K562 (cell line): Measurements from ENCODE around the gene FAM241B. TPM values are rescaled to one million over a fixed set of nuclear protein-coding genes. Genes with fewer than 3 reads are reported as not detected.

ENCODE experiments used
- BDP1 ChIP-seq: IDR thresholded peaks from 3 replicates; pipeline ENCODE4 v1.6.1; 2011; ENCODE audit not compliant: insufficient read length, insufficient read depth
- CBFA2T2 ChIP-seq: fragments of 450-650 bp; conservative IDR thresholded peaks from 2 replicates; pipeline ENCODE4 v1.6.1; 2017; ENCODE audit warnings: mild to moderate bottlenecking
- CBX1 ChIP-seq: sonication (generic); IDR thresholded peaks from 2 replicates; pipeline ENCODE4 v1.6.1; 2016; ENCODE audit warnings: antibody characterized with exemption, low read depth, mild to moderate bottlenecking
- CCNT2 ChIP-seq: IDR thresholded peaks from 2 replicates; pipeline ENCODE4 v1.6.1; 2011; ENCODE audit warnings: borderline replicate concordance, low read depth, mild to moderate bottlenecking, moderate library complexity, mixed read lengths, low read length; ENCODE audit not compliant: insufficient read length; ENCODE audit errors: extremely low read depth
- FOXJ3 ChIP-seq: sonication (generic); formaldehyde crosslinking; IDR thresholded peaks from 2 replicates; pipeline ENCODE4 v1.4.0; 2020; ENCODE audit warnings: mild to moderate bottlenecking, missing genetic modification reagents
- FOXP1 ChIP-seq: sonication (generic); formaldehyde crosslinking; IDR thresholded peaks from 2 replicates; pipeline ENCODE4 v1.8.0; 2022; ENCODE audit warnings: mild to moderate bottlenecking, missing genetic modification reagents
- HOXB6 ChIP-seq: fragments of 250-450 bp; sonication (Bioruptor Pico); IDR thresholded peaks from 2 replicates; pipeline ENCODE4 v1.5.1; 2022; ENCODE audit warnings: mild to moderate bottlenecking, borderline replicate concordance
- JUN ChIP-seq, 2 experiments: sonication (generic) in 1 of 2; formaldehyde crosslinking in 1 of 2; IDR thresholded peaks; 2 replicates each; pipeline versions ENCODE4 v1.6.1 to v1.8.0; 2012 to 2022; ENCODE audit warnings: borderline replicate concordance in 2 of 2, mild to moderate bottlenecking in 2 of 2, improper control_type of control experiment in 1 of 2, low read depth in 1 of 2, low read length in 1 of 2, missing genetic modification reagents in 1 of 2
- MEF2A ChIP-seq: IDR thresholded peaks from 2 replicates; pipeline ENCODE4 v1.6.1; 2011; ENCODE audit warnings: low read depth, mild to moderate bottlenecking, low read length, moderate library complexity; ENCODE audit not compliant: control insufficient read depth
- NFRKB ChIP-seq: fragments of 450-650 bp; IDR thresholded peaks from 2 replicates; pipeline ENCODE4 v1.6.1; 2016; ENCODE audit warnings: low read depth
- PHB ChIP-seq: fragments of 250-450 bp; sonication (Bioruptor Pico); IDR thresholded peaks from 2 replicates; pipeline ENCODE4 v1.5.0; 2021
- RAD21 ChIP-seq, 2 experiments: fragments of 250-450 bp in 1 of 2; fragments of 450-650 bp in 1 of 2; sonication (Bioruptor Pico) in 1 of 2; formaldehyde crosslinking in 1 of 2; IDR thresholded peaks in 1 of 2; conservative IDR thresholded peaks in 1 of 2; 2 replicates each; pipeline versions ENCODE4 v1.4.0 to v1.8.0; 2020 to 2022; ENCODE audit warnings: mild to moderate bottlenecking in 2 of 2, moderate library complexity in 1 of 2
- SMAD3 ChIP-seq: fragments of 450-650 bp; formaldehyde crosslinking; conservative IDR thresholded peaks from 2 replicates; pipeline ENCODE4 v1.4.0; 2020; ENCODE audit warnings: mild to moderate bottlenecking
- SMARCC2 ChIP-seq: fragments of 450-650 bp; IDR thresholded peaks from 2 replicates; pipeline ENCODE4 v1.6.1; 2017; ENCODE audit warnings: antibody characterized with exemption, moderate library complexity, mild to moderate bottlenecking, low read depth
- SMC3 ChIP-seq: conservative IDR thresholded peaks from 2 replicates; pipeline ENCODE4 v1.6.1; 2011; ENCODE audit warnings: low read depth, low read length, improper control_type of control experiment; ENCODE audit not compliant: insufficient read depth
- ZNF217 ChIP-seq: sonication (generic); formaldehyde crosslinking; IDR thresholded peaks from 2 replicates; pipeline ENCODE4 v1.8.0; 2022; ENCODE audit warnings: mild to moderate bottlenecking, missing genetic modification reagents
- ZNF274 ChIP-seq: IDR thresholded peaks from 2 replicates; pipeline ENCODE4 v1.6.1; 2011; ENCODE audit warnings: low read depth, mild to moderate bottlenecking, low read length, moderate library complexity, borderline replicate concordance
- ZNF589 ChIP-seq: fragments of 200-800 bp; sonication (Bioruptor generic); IDR thresholded peaks from 2 replicates; pipeline ENCODE4 v1.6.1; 2016; ENCODE audit warnings: low read depth, missing genetic modification characterization, missing compliant biosample characterization
- polyA plus RNA-seq, 8 experiments: library from polyadenylated mRNA; depleted of rRNA in 4 of 8; stranded (reverse) in 5 of 8; unstranded in 3 of 8; fragments of >200 nt; fragmentation: Nextera tagmentation in 2 of 8; fragmentation: Illumina TruSeq in 1 of 8; extraction: Ambion mirVana in 2 of 8; extraction: Trizol in 1 of 8; gene quantifications; 2 replicates each; pipeline versions ENCODE4 v1.2.1 to v1.2.3, GENCODE V29; 2011 to 2014; ENCODE audit warnings: inconsistent platforms in 1 of 8, missing spikeins in 1 of 8
- total RNA-seq, 7 experiments: library from RNA; depleted of rRNA in 6 of 7; stranded (reverse); fragments of >200 nt in 6 of 7; fragmentation: Illumina TruSeq in 2 of 7; extraction: Trizol in 2 of 7; gene quantifications; 2 replicates each; pipeline versions ENCODE4 v1.2.1 to v1.2.3, GENCODE V29; 2011 to 2021; ENCODE audit warnings: low replicate concordance in 1 of 7
- TF ChIP-seq, protein P1 (sequence below): fragments of 450-650 bp; IDR thresholded peaks from 2 replicates; pipeline ENCODE4 v1.7.0; 2016; ENCODE audit warnings: borderline replicate concordance
- TF ChIP-seq, protein P2 (sequence below), 2 experiments: fragments of 450-650 bp; IDR thresholded peaks; 2 replicates each; pipeline ENCODE4 v1.6.1; 2016
- TF ChIP-seq, protein P3 (sequence below): fragments of 450-650 bp; formaldehyde crosslinking; IDR thresholded peaks from 2 replicates; pipeline ENCODE4 v1.4.0; 2022; ENCODE audit warnings: missing genetic modification characterization
- TF ChIP-seq, protein P4 (sequence below): sonication (generic); formaldehyde crosslinking; IDR thresholded peaks from 2 replicates; pipeline ENCODE4 v1.5.0; 2020; ENCODE audit warnings: missing genetic modification reagents

Gene FAM241B
- total and polyA plus RNA-seq, 9 of the 15 experiments (the other 6 are each of a cell fraction or from before 2014, with no cell fraction given), result 1.9 to 11.1 (median 3.0) TPM

DNA sequence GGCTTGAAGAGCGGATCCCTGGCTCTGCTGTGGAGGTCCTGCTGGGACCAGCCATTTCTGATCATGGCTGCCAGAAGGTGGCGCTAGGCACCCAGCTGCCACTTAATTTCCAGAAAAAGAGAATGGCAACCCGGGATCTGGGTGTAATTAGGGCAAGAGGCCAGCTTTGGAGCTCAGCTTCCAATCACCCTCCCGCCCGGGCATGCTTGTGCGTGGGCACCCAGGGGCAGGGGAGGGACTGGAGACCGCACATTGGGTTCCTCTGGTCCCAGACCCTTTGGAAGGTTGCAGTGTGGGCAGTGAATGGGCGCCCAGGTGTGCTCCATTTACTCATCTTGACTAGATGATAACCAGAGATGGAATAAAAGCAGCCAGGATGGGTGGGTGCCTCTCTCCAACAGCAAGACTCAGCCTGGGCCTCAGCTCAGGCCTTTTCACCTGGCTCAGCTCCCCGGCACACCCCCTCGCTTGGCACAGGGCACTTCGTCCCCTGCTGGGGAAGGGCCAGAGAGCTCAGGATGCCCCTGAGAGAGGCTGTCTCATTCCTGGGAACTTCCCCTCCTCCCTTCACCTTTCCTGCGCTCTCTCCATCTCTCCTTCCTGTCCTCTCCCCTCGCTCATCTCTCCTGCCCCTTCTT, 14.7 kb downstream of the FAM241B start (continued):
- TF ChIP-seq CCNT2, result no peak
- TF ChIP-seq, protein P1, sequence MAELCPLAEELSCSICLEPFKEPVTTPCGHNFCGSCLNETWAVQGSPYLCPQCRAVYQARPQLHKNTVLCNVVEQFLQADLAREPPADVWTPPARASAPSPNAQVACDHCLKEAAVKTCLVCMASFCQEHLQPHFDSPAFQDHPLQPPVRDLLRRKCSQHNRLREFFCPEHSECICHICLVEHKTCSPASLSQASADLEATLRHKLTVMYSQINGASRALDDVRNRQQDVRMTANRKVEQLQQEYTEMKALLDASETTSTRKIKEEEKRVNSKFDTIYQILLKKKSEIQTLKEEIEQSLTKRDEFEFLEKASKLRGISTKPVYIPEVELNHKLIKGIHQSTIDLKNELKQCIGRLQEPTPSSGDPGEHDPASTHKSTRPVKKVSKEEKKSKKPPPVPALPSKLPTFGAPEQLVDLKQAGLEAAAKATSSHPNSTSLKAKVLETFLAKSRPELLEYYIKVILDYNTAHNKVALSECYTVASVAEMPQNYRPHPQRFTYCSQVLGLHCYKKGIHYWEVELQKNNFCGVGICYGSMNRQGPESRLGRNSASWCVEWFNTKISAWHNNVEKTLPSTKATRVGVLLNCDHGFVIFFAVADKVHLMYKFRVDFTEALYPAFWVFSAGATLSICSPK, result no peak
- TF ChIP-seq SMC3, result peak; percentile 80
- TF ChIP-seq NFRKB, result no peak
- TF ChIP-seq RAD21 (CRISPR knock-in tag; conservative IDR thresholded peaks at IDR 0.05 in 1 of 2, IDR thresholded peaks at IDR 0.05 in 1 of 2), result peak; percentile 79 to 87
- no peak for TF ChIP-seq SMARCC2
- TF ChIP-seq, protein P2, sequence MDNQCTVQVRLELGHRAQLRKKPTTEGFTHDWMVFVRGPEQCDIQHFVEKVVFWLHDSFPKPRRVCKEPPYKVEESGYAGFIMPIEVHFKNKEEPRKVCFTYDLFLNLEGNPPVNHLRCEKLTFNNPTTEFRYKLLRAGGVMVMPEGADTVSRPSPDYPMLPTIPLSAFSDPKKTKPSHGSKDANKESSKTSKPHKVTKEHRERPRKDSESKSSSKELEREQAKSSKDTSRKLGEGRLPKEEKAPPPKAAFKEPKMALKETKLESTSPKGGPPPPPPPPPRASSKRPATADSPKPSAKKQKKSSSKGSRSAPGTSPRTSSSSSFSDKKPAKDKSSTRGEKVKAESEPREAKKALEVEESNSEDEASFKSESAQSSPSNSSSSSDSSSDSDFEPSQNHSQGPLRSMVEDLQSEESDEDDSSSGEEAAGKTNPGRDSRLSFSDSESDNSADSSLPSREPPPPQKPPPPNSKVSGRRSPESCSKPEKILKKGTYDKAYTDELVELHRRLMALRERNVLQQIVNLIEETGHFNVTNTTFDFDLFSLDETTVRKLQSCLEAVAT (IDR thresholded peaks at IDR 0.05), result no peak
- no peak for TF ChIP-seq JUN (IDR thresholded peaks at IDR 0.05; ENCODE audit: borderline replicate concordance, low read depth, low read length)
- TF ChIP-seq JUN (CRISPR knock-in tag; IDR thresholded peaks at IDR 0.05; ENCODE audit: borderline replicate concordance), result no peak
- no peak for TF ChIP-seq HOXB6 (CRISPR knock-in tag)
- TF ChIP-seq FOXP1 (CRISPR knock-in tag), result no peak
- TF ChIP-seq SMAD3, result no peak
- no peak for TF ChIP-seq ZNF589 (CRISPR knock-in tag)
- no peak for TF ChIP-seq BDP1
- 0 out of 2 replicates have a peak, but pooled peaks have one; percentile 10 for TF ChIP-seq PHB (CRISPR knock-in tag)
- no peak for TF ChIP-seq CBX1
- no peak for TF ChIP-seq CBFA2T2
- TF ChIP-seq ZNF217 (CRISPR knock-in tag), result no peak
- TF ChIP-seq, protein P3, sequence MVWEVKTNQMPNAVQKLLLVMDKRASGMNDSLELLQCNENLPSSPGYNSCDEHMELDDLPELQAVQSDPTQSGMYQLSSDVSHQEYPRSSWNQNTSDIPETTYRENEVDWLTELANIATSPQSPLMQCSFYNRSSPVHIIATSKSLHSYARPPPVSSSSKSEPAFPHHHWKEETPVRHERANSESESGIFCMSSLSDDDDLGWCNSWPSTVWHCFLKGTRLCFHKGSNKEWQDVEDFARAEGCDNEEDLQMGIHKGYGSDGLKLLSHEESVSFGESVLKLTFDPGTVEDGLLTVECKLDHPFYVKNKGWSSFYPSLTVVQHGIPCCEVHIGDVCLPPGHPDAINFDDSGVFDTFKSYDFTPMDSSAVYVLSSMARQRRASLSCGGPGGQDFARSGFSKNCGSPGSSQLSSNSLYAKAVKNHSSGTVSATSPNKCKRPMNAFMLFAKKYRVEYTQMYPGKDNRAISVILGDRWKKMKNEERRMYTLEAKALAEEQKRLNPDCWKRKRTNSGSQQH (CRISPR knock-in tag), result no peak
- TF ChIP-seq FOXJ3, result no peak
- no peak for TF ChIP-seq MEF2A
- TF ChIP-seq, protein P4, sequence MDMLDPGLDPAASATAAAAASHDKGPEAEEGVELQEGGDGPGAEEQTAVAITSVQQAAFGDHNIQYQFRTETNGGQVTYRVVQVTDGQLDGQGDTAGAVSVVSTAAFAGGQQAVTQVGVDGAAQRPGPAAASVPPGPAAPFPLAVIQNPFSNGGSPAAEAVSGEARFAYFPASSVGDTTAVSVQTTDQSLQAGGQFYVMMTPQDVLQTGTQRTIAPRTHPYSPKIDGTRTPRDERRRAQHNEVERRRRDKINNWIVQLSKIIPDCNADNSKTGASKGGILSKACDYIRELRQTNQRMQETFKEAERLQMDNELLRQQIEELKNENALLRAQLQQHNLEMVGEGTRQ, result no peak
- TF ChIP-seq ZNF274, result no peak
